B cell (primary cell): ENCODE measurements around the gene GJA9. TPM values are rescaled to one million over a fixed set of nuclear protein-coding genes. Genes with fewer than 3 reads are reported as not detected.
A peak's percentile ranks its signal among the peaks of the same experiment; 100 is the strongest.

Experiments used
- ATAC-seq: fragments of 200-7000 bp; cut with Tn5 transposase; one replicate; pipeline ENCODE4 v1.10.0; 2021; ENCODE audit warnings: low read depth, mild to moderate bottlenecking, moderate number of reproducible peaks, moderate library complexity
- CTCF ChIA-PET: fragments of 350-600 bp; sonication (Branson Sonifier 250); formaldehyde crosslinking; loops from one replicate; lab custom pipeline; 2021; ENCODE audit warnings: antibody characterized with exemption, inconsistent platforms; lab: Charles Lee
- POLR2A ChIA-PET: fragments of 350-600 bp; sonication (Branson Sonifier 250); formaldehyde crosslinking; loops from one replicate; lab custom pipeline; 2021; ENCODE audit warnings: antibody characterized with exemption; lab: Charles Lee
- DNase-seq: peaks from one replicate; pipeline ENCODE4 v3.0.0; 2013
- H2AFZ ChIP-seq: 2 replicates; pipeline ENCODE4 v1.6.1; 2012; ENCODE audit warnings: mild to moderate bottlenecking, low read depth, low read length; ENCODE audit not compliant: insufficient read depth, poor library complexity, severe bottlenecking
- H3K27ac ChIP-seq, 2 donors: 1 replicate in 1 of 2; 2 replicates in 1 of 2; pipeline ENCODE4 v1.5.1; 2012 to 2013; ENCODE audit warnings: low read length in 2 of 2, mild to moderate bottlenecking in 2 of 2, moderate library complexity in 1 of 2
- H3K27me3 ChIP-seq, 4 experiments: fragments of 200-600 bp in 1 of 4; sonication (generic) in 1 of 4; replicated peaks in 1 of 4; 1 replicate in 2 of 4; 2 replicates in 2 of 4; pipeline versions ENCODE4 v1.6.1 to v1.7.0; 2013 to 2016; ENCODE audit warnings: low read length in 3 of 4, mild to moderate bottlenecking in 2 of 4, mixed read lengths in 1 of 4, moderate library complexity in 1 of 4; ENCODE audit not compliant: insufficient read depth in 4 of 4, control insufficient read depth in 3 of 4; ENCODE audit errors: control extremely low read depth in 1 of 4
- H3K36me3 ChIP-seq, 2 experiments: replicated peaks in 1 of 2; 1 replicate in 1 of 2; 2 replicates in 1 of 2; pipeline versions ENCODE4 v1.6.1 to v1.7.1; 2013; ENCODE audit warnings: low read length in 1 of 2; ENCODE audit not compliant: insufficient read depth in 2 of 2, control insufficient read depth in 1 of 2; ENCODE audit errors: control extremely low read depth in 1 of 2, extremely low read depth in 1 of 2
- H3K4me1 ChIP-seq, 2 donors: fragments of 200-600 bp in 1 of 2; sonication (generic) in 1 of 2; 1 replicate in 1 of 2; 2 replicates in 1 of 2; pipeline versions ENCODE4 v1.5.1 to v1.6.1; 2013 to 2017; ENCODE audit warnings: low read length in 2 of 2; ENCODE audit not compliant: control insufficient read depth in 2 of 2, insufficient read depth in 2 of 2
- H3K4me2 ChIP-seq: replicated peaks from 2 replicates; pipeline ENCODE3; 2012; ENCODE audit warnings: mild to moderate bottlenecking, low read depth, low read length; ENCODE audit not compliant: poor library complexity, severe bottlenecking
- H3K4me3 ChIP-seq, 5 experiments: fragments of 200-600 bp in 1 of 5; sonication (generic) in 1 of 5; 1 replicate in 3 of 5; 2 replicates in 2 of 5; pipeline versions ENCODE4 v1.5.1 to v1.7.0; 2011 to 2016; ENCODE audit warnings: low read length in 4 of 5, mild to moderate bottlenecking in 4 of 5, low read depth in 2 of 5, control low read depth in 1 of 5, moderate library complexity in 1 of 5; ENCODE audit not compliant: insufficient read depth in 1 of 5; ENCODE audit errors: control extremely low read depth in 1 of 5, extremely low read depth in 1 of 5
- H3K79me2 ChIP-seq: fragments of 200-600 bp; sonication (generic); one replicate; pipeline ENCODE4 v1.6.0; 2016; ENCODE audit warnings: low read length; ENCODE audit not compliant: control insufficient read depth, insufficient read depth
- H3K9ac ChIP-seq: fragments of 200-600 bp; sonication (generic); 2 replicates; pipeline ENCODE4 v1.6.1; 2017; ENCODE audit warnings: mild to moderate bottlenecking, low read length, moderate library complexity
- H3K9me3 ChIP-seq, 3 donors: one replicate each; pipeline versions ENCODE4 v1.6.1 to v1.7.1; 2013; ENCODE audit warnings: low read length in 2 of 3; ENCODE audit not compliant: control insufficient read depth in 2 of 3, insufficient read depth in 1 of 3; ENCODE audit errors: control extremely low read depth in 1 of 3
- H4K20me1 ChIP-seq: 2 replicates; pipeline ENCODE4 v1.6.0; 2012; ENCODE audit warnings: mild to moderate bottlenecking, low read length; ENCODE audit not compliant: insufficient read depth, control insufficient read depth, poor library complexity, severe bottlenecking
- H3K27ac Mint-ChIP-seq: one replicate; pipeline ENCODE4 v1.8.0; 2021; ENCODE audit warnings: mixed read lengths
- H3K27me3 Mint-ChIP-seq: one replicate; pipeline ENCODE4 v1.8.0; 2021; ENCODE audit warnings: mixed read lengths
- H3K4me1 Mint-ChIP-seq: one replicate; pipeline ENCODE4 v1.8.0; 2021; ENCODE audit warnings: mixed read lengths
- H3K4me3 Mint-ChIP-seq: one replicate; pipeline ENCODE4 v1.8.0; 2021; ENCODE audit warnings: mixed read lengths
- H3K9me3 Mint-ChIP-seq: one replicate; pipeline ENCODE4 v1.8.0; 2022; ENCODE audit warnings: mixed read lengths; ENCODE audit not compliant: insufficient read depth
- CTCF ChIP-seq: fragments of 200-600 bp; IDR thresholded peaks from one replicate; pipeline ENCODE4 v1.8.0; 2022; ENCODE audit warnings: antibody characterized with exemption, mild to moderate bottlenecking
- EZH2 ChIP-seq: IDR thresholded peaks from 2 replicates; pipeline ENCODE4 v1.6.1; 2012; ENCODE audit warnings: borderline replicate concordance, low read depth, mild to moderate bottlenecking, moderate library complexity, low read length; ENCODE audit not compliant: insufficient read depth, poor library complexity, severe bottlenecking
- WGBS: methylation state at CpG from one replicate; pipeline ENCODE4 v1.1.5; 2013; ENCODE audit warnings: missing lambda C conversion rate; ENCODE audit not compliant: insufficient coverage; 5-methylcytosine and 5-hydroxymethylcytosine counted together
- intact Hi-C: fragments of 100-400 bp; cut with micrococcal nuclease; formaldehyde crosslinking; loops from one replicate; pipeline ENCODE4 v1.10.0; 2022
- polyA plus RNA-seq: library from polyadenylated mRNA; depleted of rRNA; stranded (reverse); fragments of >200 nt; gene quantifications from 2 replicates; pipeline ENCODE4 v1.2.3, GENCODE V29; 2012
- total RNA-seq, 2 donors: library from RNA; stranded (reverse); fragments of 120-200 nt in 1 of 2; gene quantifications; 1 replicate in 1 of 2; 2 replicates in 1 of 2; pipeline versions ENCODE4 v1.2.3 to v1.2.4, GENCODE V29; 2013 to 2022

Gene GJA9
- total and polyA plus RNA-seq, 2 donors (not counting 1 experiment from before 2014, with no cell fraction given): not detected

- peak overlapping the region; percentile 73 for H3K4me2 ChIP-seq
- peak overlapping the region; percentile 77 for H2AFZ ChIP-seq
- no peaks in the 10 kb centered on the region for H3K27me3 ChIP-seq
- H3K36me3 ChIP-seq: peaks cover 0 to 29% of the 10 kb centered on the region in 2 experiments
- H3K27ac Mint-ChIP-seq: peak overlapping the region; percentile 96
- peak overlapping the region; percentile 73 for H3K9ac ChIP-seq
- H3K9me3 Mint-ChIP-seq: no peaks in the 10 kb centered on the region
- no peaks in the 10 kb centered on the region for H3K9me3 ChIP-seq
- H3K4me3 Mint-ChIP-seq: peak overlapping the region; percentile 93
- ATAC-seq: peak; percentile 46
- H3K4me1 ChIP-seq: peaks cover 22 to 31% of the 10 kb centered on the region in 2 donors
- H3K27me3 Mint-ChIP-seq: no peaks in the 10 kb centered on the region
- ChIA-PET CTCF (no interaction called here), POLR2A (interaction anchor here (0.5 to 3.1 kb wide), 4 partner anchors 11 to 1673 kb away, joined by 3 to 16 read pairs (median 6); partner anchors contain the start of gene MYCBP)
- peak overlapping the region; percentile 82 to 91 for H3K27ac ChIP-seq
- H3K4me1 Mint-ChIP-seq: peaks cover 55% of the 10 kb centered on the region
- intact Hi-C loops: loop anchor here (1.0 to 5.0 kb wide), 8 partner anchors 14 to 1382 kb away; partner anchors contain the start of genes MYCBP and NDUFS5
- TF ChIP-seq CTCF (no peak), EZH2 (no peak)
- 1% methylated on average over 51 of the region's 51 CpGs for WGBS
- DNase-seq: peak; percentile 90
- peaks cover 28% of the 10 kb centered on the region for H4K20me1 ChIP-seq
- H3K79me2 ChIP-seq: peaks cover 64% of the 10 kb centered on the region
- peak overlapping the region; percentile 66 to 90 (median 85) for H3K4me3 ChIP-seq
Measured at GRCh38 chr1:38858833-38859560, 22.4 kb downstream of the GJA9 start.

GRCh38 chr1:38852780-38853179 lies 28.6 kb downstream of the GJA9 start:
- ATAC-seq (no peak), DNase-seq (no peak)
- no peak overlapping the region for H3K4me3 ChIP-seq
- H3K4me3 Mint-ChIP-seq: no peak overlapping the region
- POLR2A ChIA-PET: interaction anchor here (0.6 kb wide), 1 partner anchor 9 kb away, joined by 4 read pairs; no protein-coding TSS in a partner anchor
- H3K27me3 Mint-ChIP-seq: no peaks in the 10 kb centered on the region
- TF ChIP-seq CTCF (no peak), EZH2 (no peak)
- no peak overlapping the region for H3K9ac ChIP-seq
- intact Hi-C loops: no loop called here
- no peaks in the 10 kb centered on the region for H3K9me3 Mint-ChIP-seq
- no peaks in the 10 kb centered on the region for H3K27me3 ChIP-seq
- H3K36me3 ChIP-seq: peaks cover 3 to 48% of the 10 kb centered on the region in 2 experiments
- H3K27ac Mint-ChIP-seq: no peak overlapping the region
- H3K27ac ChIP-seq: no peak overlapping the region
- no CpG with 5 or more reads among the region's 4 CpGs for WGBS
- no peak overlapping the region for H3K4me2 ChIP-seq
- peaks cover 21% of the 10 kb centered on the region for H4K20me1 ChIP-seq
- H3K9me3 ChIP-seq: no peaks in the 10 kb centered on the region
- CTCF ChIA-PET: interaction anchor here (0.5 kb wide), 1 partner anchor 170 kb away, joined by 3 read pairs; no protein-coding TSS in a partner anchor
- peaks cover 37% of the 10 kb centered on the region for H3K79me2 ChIP-seq
- H2AFZ ChIP-seq: no peak overlapping the region
- H3K4me1 ChIP-seq: peaks cover 18 to 22% of the 10 kb centered on the region in 2 donors
- peaks cover 31% of the 10 kb centered on the region for H3K4me1 Mint-ChIP-seq
